IPS-18a (cell line): Measurements from ENCODE around the gene C11orf91.

Source experiments
- H3K27ac ChIP-seq: one replicate; pipeline ENCODE4 v1.5.1; 2013; ENCODE audit warnings: low read length
- H3K27me3 ChIP-seq: one replicate; pipeline ENCODE4 v1.6.1; 2013; ENCODE audit warnings: mild to moderate bottlenecking, low read length; ENCODE audit not compliant: control insufficient read depth, insufficient read depth
- H3K36me3 ChIP-seq: one replicate; pipeline ENCODE4 v1.6.1; 2013; ENCODE audit warnings: low read depth, low read length; ENCODE audit not compliant: control insufficient read depth
- H3K4me1 ChIP-seq: one replicate; pipeline ENCODE4 v1.6.1; 2013; ENCODE audit warnings: low read depth, low read length; ENCODE audit not compliant: control insufficient read depth
- H3K4me3 ChIP-seq: one replicate; pipeline ENCODE4 v1.5.1; 2013; ENCODE audit warnings: low read length
- H3K9ac ChIP-seq: one replicate; pipeline ENCODE4 v1.6.1; 2013; ENCODE audit warnings: mild to moderate bottlenecking, low read length, moderate library complexity
- H3K9me3 ChIP-seq: one replicate; pipeline ENCODE4 v1.6.1; 2013; ENCODE audit warnings: low read depth, low read length; ENCODE audit not compliant: control insufficient read depth

Gene C11orf91

DNA sequence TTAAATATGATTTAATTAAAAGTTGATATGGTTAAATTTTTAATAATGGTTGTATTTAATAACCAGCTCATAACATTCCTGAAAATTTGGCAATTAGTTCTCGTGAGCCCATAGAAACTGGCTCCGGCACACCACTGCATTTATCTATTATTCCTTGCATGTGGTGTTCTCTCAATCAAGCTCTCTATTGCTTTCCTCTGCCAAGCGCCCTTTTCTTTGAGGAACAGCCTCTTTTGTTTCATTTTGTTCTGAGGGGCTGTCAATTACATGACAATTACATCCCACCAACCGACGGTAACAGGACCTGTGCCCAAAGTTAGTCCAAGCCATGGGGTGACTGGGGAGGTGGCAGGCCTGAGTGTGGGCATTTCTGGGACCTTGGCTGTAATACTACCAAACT lies 8.1 kb downstream of the C11orf91 start:
- Histone ChIP-seq H3K36me3 (no peaks in the 10 kb centered on the region), H3K4me1 (peaks cover 26% of the 10 kb centered on the region), H3K4me3 (no peak overlapping the region), H3K9me3 (no peaks in the 10 kb centered on the region), H3K27me3 (no peaks in the 10 kb centered on the region), H3K27ac (no peak overlapping the region), H3K9ac (no peak overlapping the region)

DNA sequence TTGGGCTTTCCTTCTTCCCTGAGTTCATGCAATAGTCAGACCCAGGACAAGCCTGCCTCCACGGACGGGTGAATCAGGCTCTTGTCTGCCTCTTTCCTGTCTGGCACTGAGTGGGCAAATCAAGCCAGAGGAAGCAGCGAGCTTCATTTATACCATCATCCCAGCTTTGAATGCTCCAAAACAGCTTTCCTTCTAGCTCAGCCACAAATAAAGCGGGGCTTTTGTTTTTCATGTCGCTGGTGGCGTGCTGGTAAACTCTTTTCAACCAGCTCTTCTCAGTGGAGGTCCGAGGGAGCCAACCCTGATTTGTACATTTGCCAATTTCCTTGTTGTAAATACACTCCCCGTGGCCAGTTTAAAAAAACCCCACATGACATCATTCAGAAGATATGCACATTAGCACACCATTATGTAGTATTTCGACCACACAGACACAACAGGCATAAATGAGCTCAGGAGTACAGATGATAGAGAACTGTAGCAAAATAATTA lies 8.6 kb downstream of the C11orf91 start:
- Histone ChIP-seq H3K27ac (no peak overlapping the region), H3K4me1 (peaks cover 26% of the 10 kb centered on the region), H3K27me3 (no peaks in the 10 kb centered on the region), H3K36me3 (no peaks in the 10 kb centered on the region), H3K4me3 (no peak overlapping the region), H3K9ac (no peak overlapping the region), H3K9me3 (no peaks in the 10 kb centered on the region)

DNA sequence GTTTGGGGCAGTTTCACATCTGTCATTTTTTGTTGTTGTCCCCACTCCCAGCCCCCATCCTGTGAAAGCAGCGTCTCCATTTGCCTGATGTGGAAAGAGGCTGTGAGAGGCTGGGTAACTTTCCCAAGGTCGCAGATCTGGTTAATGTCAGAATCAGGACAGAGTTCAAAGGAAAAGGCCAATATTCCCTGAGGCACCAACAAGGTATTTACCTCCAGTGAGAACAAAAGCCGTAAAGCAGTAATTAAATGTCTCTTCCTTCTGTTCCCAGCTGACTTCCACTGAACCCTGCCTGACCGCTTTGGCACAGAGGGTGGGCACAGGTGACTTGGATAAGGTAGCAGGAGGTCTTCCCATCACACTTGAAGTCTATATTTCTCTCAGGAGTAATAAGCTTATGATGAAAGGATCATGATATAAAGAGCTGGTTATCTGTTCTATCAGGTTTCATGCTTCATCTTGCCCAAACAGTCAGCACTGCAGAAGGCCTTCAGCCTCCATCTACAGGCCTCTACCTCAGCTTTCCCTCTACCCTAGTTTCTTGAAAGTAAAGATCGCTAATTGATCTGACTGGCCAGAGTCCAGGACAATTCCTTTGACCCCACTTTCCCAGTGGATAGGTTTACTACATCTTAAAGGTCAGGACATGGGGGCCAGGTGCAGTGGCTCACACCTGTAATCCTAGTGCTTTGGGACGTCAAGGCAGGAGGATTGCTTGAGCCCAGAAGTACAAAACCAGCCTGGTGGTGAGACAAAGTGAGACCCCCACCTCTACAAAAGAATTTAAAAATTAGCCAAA lies 9.4 kb downstream of the C11orf91 start:
- Histone ChIP-seq H3K4me1 (peaks cover 26% of the 10 kb centered on the region), H3K36me3 (no peaks in the 10 kb centered on the region), H3K4me3 (no peak overlapping the region), H3K27me3 (no peaks in the 10 kb centered on the region), H3K9me3 (no peaks in the 10 kb centered on the region), H3K27ac (no peak overlapping the region), H3K9ac (no peak overlapping the region)

DNA sequence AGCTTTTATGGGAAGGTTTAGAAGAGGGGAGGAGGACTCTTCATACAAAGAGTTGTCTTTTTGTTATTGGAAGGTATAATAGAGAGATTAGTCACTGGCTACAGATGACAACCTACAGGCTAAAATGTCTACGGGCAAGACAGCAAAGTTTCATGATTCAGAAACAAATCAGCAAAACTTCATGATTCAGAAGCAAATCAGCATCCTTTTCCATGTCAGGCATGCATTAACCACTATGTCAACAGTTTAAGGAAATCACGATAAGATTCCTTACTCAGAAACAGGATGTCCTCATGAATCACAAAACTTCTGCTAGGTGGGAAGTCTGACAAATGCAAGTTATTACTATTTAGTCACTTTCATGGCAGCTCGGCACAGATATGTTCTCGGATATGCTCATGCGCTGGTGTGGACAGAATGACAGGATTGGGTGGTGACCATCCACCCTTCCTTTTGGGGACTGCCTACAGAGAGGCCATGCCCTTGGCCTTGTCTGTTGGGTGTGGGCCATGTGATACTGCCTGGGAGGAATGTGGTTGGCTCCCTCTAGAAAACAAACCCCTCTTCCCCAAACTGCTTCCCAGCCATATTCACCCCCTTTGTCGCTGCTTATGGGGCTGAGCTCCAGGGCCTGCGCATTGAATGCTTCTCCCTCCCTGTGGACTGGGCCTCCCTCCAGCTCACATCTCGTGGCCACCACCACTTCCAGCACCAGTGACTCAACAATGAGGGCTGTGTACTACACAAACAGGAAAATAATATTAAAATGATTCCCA lies 10.1 kb downstream of the C11orf91 start:
- H3K4me1 ChIP-seq, result peaks cover 23% of the 10 kb centered on the region
- no peak overlapping the region for H3K9ac ChIP-seq

DNA sequence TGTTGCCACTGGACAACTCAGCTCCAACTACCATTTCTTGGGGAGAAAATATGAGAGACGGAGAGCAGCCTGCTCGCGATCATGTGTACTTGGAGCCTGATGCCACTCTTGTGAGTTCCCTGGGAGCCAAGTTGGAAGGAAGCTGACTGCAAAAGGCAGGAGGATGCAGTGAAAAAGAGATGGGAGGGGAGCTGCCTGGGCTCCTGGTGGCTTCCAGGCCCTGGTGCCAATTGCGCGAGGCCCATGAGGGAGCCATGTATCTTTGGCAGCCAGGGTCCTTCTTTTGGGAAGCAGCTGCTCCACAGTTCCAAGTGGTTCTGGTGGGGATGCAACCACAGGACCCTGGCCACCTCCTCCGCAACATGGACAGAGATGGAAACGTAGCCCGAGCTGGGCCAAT lies 11.1 kb downstream of the C11orf91 start:
- peaks cover 19% of the 10 kb centered on the region for H3K4me1 ChIP-seq

More for the DNA sequence above, 10.1 kb downstream of the C11orf91 start:
- Histone ChIP-seq H3K9me3 (no peaks in the 10 kb centered on the region), H3K27ac (no peak overlapping the region), H3K36me3 (no peaks in the 10 kb centered on the region), H3K4me3 (no peak overlapping the region), H3K27me3 (no peaks in the 10 kb centered on the region)

DNA sequence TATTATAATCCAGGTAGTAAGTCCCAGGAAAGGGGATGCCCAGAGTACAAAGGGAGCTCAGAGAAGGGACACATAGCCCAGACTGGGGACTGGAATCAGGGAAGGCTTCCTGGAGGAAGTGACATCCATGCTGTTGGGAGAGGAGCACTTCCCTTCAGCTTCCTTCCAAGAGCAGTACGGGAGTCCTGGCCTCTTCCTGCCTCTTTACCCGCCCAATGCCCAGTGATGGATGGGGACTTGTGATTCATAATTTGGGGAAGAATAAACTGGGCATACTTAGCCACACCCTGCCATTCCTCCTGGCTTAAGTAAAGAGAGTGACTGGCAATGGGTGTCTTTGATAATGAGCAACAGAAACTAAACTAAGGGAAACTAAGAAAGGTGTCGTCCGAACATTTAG lies 11.5 kb downstream of the C11orf91 start:
- Histone ChIP-seq H3K4me3 (no peak overlapping the region), H3K4me1 (peaks cover 23% of the 10 kb centered on the region), H3K27ac (no peak overlapping the region), H3K9me3 (no peaks in the 10 kb centered on the region), H3K9ac (no peak overlapping the region), H3K36me3 (no peaks in the 10 kb centered on the region), H3K27me3 (no peaks in the 10 kb centered on the region)

More for the DNA sequence above, 11.1 kb downstream of the C11orf91 start:
- Histone ChIP-seq H3K27me3 (no peaks in the 10 kb centered on the region), H3K27ac (no peak overlapping the region), H3K4me3 (no peak overlapping the region), H3K9ac (no peak overlapping the region), H3K36me3 (no peaks in the 10 kb centered on the region), H3K9me3 (no peaks in the 10 kb centered on the region)

DNA sequence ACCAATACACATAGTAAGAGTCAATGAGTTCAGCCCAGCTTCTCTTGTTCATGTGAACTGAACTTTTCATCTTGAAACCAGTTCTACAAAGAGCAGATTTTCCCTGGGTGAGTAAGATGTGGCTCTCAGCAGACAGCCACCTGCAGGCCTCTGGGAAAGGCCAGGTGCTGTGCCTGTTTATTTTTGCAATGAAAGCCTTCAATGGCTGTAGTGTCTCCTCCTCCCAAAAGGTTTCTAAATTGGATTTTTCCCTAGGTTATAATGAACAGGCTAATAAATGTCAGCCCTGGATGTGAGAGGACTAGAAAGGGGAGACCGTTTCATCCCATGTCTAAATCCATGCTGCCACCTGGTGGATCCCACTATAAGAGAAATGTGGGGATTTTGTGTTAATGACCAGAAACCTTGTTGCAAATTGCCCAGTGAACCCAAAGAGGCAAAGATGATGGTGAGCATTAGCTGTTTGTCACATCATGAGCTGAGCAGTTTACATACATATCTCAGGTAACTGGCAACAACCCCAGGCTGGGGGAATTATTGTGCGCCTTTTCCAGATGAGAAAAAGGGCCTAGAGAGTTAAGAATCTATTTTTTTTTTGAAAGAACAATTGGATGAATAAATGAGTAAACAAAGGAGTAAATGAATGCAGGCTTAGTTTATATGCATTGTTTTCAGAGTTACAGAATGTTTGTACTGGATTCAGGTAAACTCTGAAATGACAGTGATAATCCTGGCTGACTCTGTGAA lies 12.7 kb downstream of the C11orf91 start:
- H3K4me3 ChIP-seq, result no peak overlapping the region
- H3K9me3 ChIP-seq, result no peaks in the 10 kb centered on the region
- no peaks in the 10 kb centered on the region for H3K27me3 ChIP-seq
- no peak overlapping the region for H3K27ac ChIP-seq
- no peaks in the 10 kb centered on the region for H3K36me3 ChIP-seq
- H3K4me1 ChIP-seq, result peaks cover 27% of the 10 kb centered on the region
- no peak overlapping the region for H3K9ac ChIP-seq

DNA sequence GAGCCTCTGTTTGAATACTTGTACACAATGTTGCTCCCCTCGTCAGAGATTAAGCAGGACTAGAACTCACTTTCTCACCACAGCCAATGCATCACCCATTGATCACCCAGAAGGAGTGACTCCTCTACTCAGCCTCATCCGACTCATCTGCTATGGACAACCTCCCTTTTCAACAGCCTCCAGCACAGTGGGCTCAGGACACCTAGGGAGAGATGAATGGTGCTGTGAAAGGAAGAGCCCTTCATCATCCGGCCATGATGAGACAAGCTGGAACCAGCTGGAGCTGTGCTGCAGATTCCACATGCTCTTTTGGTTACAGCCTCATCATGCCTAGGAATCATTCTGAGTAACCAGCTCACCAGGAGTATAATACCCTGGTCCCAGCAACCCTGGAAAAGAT lies 15.5 kb downstream of the C11orf91 start:
- Histone ChIP-seq H3K4me3 (no peak overlapping the region), H3K36me3 (no peaks in the 10 kb centered on the region), H3K9ac (no peak overlapping the region), H3K9me3 (no peaks in the 10 kb centered on the region), H3K27ac (no peak overlapping the region), H3K27me3 (no peaks in the 10 kb centered on the region), H3K4me1 (peaks cover 13% of the 10 kb centered on the region)

DNA sequence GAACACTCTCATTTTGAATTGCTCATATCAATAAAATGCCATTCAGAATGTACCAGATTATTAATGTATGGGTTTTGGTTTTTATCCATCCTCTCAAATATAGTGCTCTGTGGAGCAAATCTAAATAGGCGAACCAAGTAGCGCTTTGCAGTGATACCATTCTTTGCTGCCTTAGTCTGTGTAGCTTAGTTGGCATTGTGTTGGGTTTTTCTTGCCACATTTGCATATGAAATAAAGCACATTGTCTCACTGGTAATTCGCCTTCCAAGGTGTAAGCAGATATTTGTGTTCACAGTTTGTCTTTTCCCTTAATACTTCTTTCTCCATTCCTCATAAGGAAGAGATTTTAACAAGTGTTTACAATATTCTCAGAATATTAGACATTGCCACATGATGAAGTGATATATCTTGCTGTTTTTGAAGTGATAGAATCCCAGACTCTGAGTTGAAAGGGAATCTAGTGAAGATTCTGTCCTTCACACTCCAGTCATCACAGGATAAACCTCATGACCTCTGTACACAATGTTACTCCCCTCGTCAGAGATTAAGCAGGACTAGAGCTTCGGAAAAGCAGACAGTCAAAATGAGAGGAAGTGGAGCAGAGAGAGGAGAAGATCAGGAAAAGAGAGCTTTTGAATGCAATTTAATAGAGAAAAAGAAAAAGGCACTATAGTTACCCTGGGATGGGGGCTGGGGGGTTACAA lies 16.5 kb downstream of the C11orf91 start:
- H3K9ac ChIP-seq, result no peak overlapping the region
- peaks cover 13% of the 10 kb centered on the region for H3K4me1 ChIP-seq
- H3K4me3 ChIP-seq, result no peak overlapping the region
- no peaks in the 10 kb centered on the region for H3K9me3 ChIP-seq
- no peaks in the 10 kb centered on the region for H3K27me3 ChIP-seq
- no peaks in the 10 kb centered on the region for H3K36me3 ChIP-seq
- no peak overlapping the region for H3K27ac ChIP-seq

DNA sequence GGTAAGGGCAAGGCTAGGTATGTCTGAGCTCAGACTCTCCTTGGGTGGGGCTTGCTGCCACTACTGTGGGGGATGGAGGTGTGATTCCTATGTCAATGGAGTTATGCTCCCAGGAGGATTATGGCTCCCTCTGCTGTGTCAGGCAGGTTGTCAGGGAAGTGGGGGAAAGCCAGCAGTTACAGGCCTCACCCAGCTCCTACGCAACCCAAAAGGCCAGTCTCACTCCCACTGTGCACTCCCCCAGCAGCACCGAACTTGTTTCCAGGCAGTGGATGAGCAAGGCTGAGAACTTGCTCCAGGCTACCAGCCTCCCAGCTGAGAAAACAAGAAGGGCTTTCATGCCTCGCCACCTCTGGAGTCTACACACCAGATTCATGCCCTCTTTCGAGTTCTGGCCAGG lies 18.2 kb downstream of the C11orf91 start:
- Histone ChIP-seq H3K27me3 (no peaks in the 10 kb centered on the region), H3K27ac (no peak overlapping the region), H3K9me3 (no peaks in the 10 kb centered on the region), H3K4me1 (peaks cover 13% of the 10 kb centered on the region), H3K36me3 (no peaks in the 10 kb centered on the region), H3K4me3 (no peak overlapping the region), H3K9ac (no peak overlapping the region)

DNA sequence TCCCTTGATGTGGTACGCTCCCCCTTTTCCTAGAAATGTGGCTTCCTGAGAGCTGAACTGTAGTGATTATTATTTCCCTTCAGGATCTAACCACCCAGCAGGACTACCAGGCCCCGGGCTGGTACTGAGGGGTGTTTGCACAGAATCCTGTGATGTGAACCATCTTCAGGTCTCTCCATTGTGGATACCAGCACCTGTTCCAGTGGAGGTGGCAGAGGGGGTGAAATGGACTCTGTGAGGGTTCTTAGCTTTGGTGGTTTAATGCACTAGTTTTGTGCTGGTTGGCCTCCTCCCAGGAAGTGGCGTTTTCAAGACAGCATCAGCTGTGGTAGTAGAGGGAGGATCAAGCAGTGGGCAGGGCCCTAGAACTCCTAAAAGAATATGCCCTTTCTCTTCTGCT lies 18.6 kb downstream of the C11orf91 start:
- Histone ChIP-seq H3K9me3 (no peaks in the 10 kb centered on the region), H3K4me3 (no peak overlapping the region), H3K27me3 (no peaks in the 10 kb centered on the region), H3K36me3 (no peaks in the 10 kb centered on the region), H3K4me1 (peaks cover 13% of the 10 kb centered on the region), H3K27ac (no peak overlapping the region), H3K9ac (no peak overlapping the region)
